CD4-positive, alpha-beta T cell treated with Interleukin-21 for 1 hour (primary cell): ENCODE data around the gene ICE2.
"Not testable (repeated sequence)": the region's sequence is repeated elsewhere in the genome, so short reads cannot be mapped to it uniquely, and the experiment has no call there.

Experiments
- DNase-seq: peaks from one replicate; pipeline ENCODE4 v3.0.0-alpha.2; 2020

ICE2 gene

DNA sequence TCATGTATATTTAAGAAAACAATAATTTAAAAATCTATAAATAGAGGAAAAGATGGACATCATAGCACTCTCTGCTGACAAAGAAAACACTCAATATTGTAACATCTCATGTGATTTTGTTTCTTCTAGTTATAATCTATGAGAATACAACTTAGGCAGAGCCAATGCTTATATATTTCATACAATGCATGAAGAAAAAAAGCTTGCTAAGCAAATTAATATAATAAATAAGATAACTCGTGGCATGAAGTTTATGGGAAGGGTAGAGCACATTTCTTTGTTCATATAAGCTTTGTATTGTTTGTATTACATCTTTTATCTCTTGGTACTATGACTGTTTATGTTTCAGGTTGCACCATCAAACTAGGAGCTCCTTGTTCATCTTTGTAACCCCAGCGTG lies 73.5 kb downstream of the ICE2 start:
- no peak for DNase-seq

DNA sequence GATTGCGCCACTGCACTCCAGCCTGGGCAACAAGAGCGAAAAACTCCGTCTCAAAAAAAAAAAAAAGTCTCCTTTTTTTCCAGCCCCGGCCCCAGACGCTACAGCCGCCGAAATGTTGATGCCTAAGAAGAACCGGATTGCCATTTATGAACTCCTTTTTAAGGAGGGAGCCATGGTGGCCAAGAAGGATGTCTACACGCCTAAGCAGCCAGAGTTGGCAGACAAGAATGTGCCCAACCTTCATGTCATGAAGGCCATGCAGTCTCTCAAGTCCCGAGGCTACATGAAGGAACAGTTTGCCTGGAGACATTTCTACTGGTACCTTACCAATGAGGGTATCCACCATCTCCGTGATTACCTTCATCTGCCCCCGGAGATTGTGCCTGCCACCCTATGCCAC lies 74.6 kb downstream of the ICE2 start:
- DNase-seq, result not testable (repeated sequence)

GRCh38 chr15:60400944-60401343 lies 78.0 kb downstream of the ICE2 start:
- DNase-seq, result no peak

- no peak for DNase-seq
Observed at GRCh38 chr15:60399931-60400330, 79.0 kb downstream of the ICE2 start.

- DNase-seq, result no peak
Observed at GRCh38 chr15:60399246-60399915, 79.6 kb downstream of the ICE2 start.

DNA sequence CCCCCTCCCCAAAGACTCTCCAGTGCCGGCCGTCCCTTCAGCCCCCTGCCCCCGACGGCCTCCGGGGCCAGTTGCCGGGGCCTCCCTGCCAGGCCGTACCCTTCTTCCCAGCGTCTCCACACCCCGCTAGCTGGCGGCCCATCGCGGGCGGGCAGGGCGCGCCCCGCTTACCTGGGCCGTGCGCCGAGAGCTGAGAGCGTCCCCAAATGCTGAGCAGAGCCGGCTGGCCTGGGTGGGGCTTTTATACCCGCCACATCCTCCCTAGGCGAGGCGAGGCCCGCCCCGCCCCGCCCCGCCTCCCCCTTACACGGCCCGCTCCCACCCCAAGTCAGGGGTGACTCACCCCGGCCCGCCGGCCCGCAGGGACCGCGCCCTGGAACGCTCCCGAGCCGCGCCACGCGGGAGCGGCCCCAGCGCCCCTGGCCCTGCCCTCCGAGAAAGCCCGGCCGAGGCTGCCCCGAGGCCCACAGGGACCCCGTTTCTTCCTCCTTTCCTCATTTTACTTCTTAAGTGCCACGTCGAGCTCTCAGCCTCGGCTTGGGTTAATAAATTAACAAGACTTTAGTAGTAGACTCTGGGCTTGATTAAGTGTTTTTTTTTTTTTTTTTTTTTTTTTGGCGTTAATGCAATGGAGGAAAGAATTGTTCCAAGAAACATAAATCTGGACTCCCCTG lies 81.0 kb downstream of the ICE2 start, which contains the start of gene ANXA2:
ANXA2 (minus strand) TSS at position 215 of the 674 bp plus-strand sequence. CDS start 11,911 bp downstream, outside the sequence.
- peak; percentile 88 for DNase-seq

DNA sequence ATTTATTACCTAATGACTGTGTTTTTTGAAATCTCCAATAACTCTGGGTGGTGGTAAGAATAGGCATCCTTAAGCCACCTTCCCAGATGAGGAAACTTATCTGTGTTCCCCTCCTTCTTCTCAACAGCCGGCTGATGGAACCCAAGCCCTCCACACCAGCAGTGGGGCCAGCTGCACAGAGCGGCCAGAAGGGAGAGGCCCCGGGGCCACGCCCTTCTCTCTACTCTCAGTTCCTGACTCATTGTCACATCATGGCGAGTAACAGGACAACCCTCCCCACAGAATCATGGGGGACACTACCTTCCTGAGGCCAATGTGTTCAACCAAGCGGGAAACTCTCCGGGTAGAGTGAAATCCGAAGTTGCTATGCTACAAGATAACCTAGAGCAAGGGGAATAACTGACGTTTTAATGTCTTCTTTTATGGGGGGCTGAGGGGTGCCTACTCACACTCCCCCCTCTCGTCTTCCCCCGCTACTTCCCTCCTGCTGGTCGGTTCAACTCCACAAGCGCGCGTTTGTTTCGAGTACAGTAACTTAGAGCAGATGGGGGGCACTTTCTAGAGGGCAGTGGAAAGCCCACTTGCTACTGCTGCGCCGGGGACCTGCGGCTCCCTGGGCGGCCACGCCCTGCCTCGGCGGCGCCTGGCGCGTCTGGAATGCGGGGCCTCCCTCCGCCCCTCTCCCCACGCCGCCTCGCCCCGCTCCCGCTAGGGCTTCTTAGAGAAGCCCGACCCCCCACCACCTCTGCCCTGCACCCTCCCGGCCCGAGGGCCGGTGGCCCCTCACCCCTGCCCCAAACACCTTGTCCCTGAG lies 81.8 kb downstream of the ICE2 start:
- DNase-seq, result peak; percentile 51

GRCh38 chr15:60396560-60396957 lies 82.4 kb downstream of the ICE2 start:
- no peak for DNase-seq

GRCh38 chr15:60396100-60396499 lies 82.8 kb downstream of the ICE2 start:
- DNase-seq, result no peak

DNA sequence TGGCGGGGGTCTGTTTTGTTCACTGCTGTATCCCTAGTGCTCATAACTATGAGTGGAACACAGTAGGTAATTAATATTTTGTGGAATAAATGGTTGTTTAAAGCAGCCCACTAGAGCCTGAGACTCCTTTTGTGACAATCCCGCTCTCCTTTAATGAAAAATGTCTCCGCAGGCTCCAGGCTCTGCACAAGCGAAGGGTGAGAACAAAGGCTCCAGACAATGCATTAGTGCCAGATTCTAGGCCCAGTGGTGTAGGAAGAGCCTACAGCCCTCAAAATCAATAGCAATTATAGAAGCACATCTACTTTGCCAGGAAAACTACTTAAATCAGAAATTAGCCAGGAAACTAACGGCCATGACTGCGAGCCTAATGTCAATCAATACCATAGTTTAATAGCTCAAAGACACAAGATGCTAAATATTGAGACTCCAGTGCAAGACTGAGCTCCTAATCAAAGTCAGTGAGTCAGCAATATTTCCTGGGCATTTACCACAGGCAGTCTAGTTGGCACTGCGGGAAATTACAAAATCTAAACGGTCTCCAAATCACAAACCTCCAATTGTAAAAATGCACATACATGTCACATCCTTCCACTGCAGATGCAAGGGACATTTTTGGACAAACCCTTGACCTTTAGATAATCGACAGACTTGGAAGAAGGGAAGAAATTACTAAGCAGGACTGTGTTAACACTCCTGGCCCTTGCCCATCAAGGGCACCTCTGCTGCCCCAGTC lies 83.5 kb downstream of the ICE2 start:
- no peak for DNase-seq

DNA sequence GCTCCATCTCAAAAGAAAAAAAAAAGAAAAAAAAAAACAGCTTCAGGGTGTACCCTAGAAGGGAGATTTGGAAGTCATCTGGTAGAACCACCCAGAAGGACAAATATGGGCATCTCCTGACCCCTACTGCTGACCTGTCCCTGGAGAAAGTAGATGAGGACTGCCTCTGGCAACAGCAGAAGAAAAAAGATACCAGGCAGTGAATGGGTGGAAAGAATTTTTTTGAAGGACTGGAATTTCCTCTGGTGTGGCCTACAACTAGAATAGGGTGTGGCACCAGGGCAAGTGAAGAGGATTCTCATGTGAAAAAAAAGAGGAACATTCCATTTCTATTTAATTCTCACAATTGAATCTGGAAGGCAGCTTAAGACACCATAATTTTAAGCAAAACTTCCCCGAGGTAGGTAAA lies 84.2 kb downstream of the ICE2 start:
- DNase-seq, result no peak

DNA sequence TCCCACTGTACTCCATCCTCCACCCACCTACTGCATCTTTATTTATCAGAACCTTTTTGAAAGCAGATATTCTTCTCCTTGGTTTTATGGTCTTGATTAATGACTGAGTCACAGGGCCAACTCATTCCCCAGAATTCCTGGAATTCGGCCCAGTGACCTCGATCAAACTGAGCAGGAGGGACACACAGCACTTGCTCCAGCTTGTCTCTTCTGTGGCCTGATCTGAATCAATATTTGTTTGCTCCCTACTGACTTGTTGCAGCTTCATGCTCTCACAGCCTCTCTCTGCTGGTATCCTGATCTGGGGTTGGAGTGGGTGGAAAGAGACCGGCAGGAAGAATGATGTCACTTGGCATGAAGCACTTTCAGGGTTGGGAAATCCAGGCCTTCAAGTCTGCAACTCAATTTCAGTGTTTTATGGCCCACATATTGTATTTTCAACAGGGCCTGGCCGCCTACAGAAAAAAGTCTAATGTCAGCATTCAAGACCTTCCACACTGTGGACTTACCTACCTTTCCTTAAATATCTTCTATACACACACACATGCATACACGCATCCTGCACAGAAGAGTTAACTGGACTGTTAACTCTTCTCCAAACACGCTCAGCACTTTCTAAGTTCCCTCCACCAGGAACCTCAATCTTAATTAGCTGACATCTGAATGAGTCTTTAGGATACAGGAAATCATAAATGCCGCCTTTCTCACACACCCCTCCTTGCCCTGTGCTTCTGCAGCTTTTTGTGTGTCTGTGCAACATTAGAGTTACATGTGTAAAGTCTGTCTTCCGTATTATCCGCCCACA lies 85.8 kb downstream of the ICE2 start:
- no peak for DNase-seq

GRCh38 chr15:60392601-60392985 lies 86.3 kb downstream of the ICE2 start:
- peak; percentile 59 for DNase-seq

DNA sequence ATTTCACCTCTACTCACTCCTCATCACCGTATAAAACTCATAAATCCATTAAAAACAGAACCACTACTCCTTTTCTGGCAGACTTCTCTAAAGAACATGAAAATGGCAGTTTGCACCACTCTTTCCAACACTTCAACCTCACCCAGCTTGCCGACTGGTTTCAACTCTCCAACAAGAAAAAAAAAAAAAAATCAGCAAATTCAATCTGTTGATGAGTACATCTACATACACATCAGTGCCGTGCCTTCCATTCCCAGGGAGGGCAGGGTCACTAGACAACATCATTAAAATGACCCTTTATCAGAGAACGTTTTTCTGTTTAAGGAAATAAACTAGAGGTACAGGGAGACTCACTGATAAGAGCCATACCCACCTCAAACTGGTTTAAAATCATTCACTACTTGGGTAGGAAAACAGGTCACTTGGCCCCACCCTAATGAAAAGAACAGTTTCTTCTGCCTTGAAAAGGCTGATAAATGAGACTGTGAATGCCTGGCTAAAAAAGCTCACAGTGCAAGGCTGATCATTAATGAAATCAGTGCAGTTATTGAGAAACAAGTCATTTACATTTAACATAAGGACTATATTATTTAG lies 87.1 kb downstream of the ICE2 start:
- DNase-seq, result no peak

DNA sequence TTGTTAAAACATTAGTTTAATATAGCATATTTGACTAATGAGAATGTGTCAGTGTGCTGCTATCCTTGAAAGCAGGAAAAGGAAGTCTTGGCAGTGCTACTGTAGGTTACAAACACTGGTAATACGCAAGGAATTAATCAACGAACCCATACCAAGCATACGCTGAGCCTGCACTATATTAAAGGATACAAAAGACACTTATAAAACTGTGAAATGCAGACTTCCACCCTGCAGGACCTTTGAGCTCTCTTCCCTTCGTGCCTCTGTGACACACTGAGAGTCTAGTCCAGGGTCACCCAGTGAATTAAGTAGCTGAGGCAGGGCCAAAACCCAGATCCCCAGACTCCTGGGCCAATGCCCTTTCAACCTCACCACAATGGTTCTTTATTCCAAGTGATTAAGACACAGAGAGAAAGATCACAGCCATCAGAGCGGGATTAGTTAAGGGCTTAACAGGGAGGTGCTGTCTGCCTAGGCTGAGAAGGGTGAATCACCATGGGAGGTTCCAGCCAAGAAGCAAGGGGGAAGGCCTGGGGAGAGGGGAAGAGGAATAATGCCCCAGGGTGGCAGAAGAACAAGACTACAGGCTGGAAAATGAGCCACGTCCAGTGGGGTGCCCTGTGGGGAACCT lies 88.0 kb downstream of the ICE2 start:
- no peak for DNase-seq

GRCh38 chr15:60390231-60390630 lies 88.7 kb downstream of the ICE2 start:
- DNase-seq, result no peak

GRCh38 chr15:60389261-60390077 lies 89.5 kb downstream of the ICE2 start:
- peak; percentile 65 for DNase-seq

DNA sequence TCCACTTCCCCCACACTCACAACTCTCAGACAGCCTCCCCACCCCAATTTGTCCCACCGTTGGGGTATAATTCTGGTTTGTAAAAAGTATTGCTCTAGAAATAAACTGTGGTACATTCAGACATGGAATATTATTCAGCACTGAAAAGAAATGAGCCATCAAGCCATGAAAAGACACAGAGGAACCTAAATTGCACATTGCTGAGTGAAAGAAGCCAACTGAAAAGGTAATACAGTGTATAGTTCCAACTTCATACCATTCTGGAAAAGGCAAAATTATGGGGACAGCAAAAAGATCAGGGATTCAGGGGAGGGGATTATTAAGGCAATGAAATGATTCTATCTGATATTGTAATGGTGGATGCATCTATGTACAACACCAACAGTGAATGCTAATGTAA lies 91.6 kb downstream of the ICE2 start:
- no peak for DNase-seq

- DNase-seq, result no peak
Observed at GRCh38 chr15:60386615-60387014, 92.3 kb downstream of the ICE2 start.
